K562 (cell line): ENCODE results near the gene CHPF2. TPM values are rescaled to one million over a fixed set of nuclear protein-coding genes. Genes with fewer than 3 reads are reported as not detected.

ENCODE experiments used
- CEBPB ChIP-seq: fragments of 450-650 bp; IDR thresholded peaks from 2 replicates; pipeline ENCODE4 v1.6.1; 2016; ENCODE audit warnings: missing genetic modification characterization, missing compliant biosample characterization
- EP300 ChIP-seq: IDR thresholded peaks from 2 replicates; pipeline ENCODE4 v1.6.1; 2012; ENCODE audit warnings: low read length, improper control_type of control experiment
- HDAC1 ChIP-seq, 2 experiments: fragments of 450-650 bp; IDR thresholded peaks; 2 replicates each; pipeline ENCODE4 v1.6.1; 2016 to 2017; ENCODE audit warnings: inconsistent platforms in 1 of 2, mild to moderate bottlenecking in 1 of 2, moderate library complexity in 1 of 2
- HNRNPLL ChIP-seq: fragments of 200-400 bp; formaldehyde crosslinking; IDR thresholded peaks from 2 replicates; pipeline ENCODE4 v1.6.1; 2017; ENCODE audit warnings: low read length, low read depth, mild to moderate bottlenecking; ENCODE audit not compliant: poor library complexity, severe bottlenecking
- KAT7 ChIP-seq: sonication (generic); formaldehyde crosslinking; IDR thresholded peaks from 2 replicates; pipeline ENCODE4 v1.8.0; 2022; ENCODE audit warnings: missing genetic modification reagents, mild to moderate bottlenecking, borderline replicate concordance
- LEF1 ChIP-seq: fragments of 450-650 bp; IDR thresholded peaks from 2 replicates; pipeline ENCODE4 v1.6.1; 2016; ENCODE audit warnings: mild to moderate bottlenecking
- MCM2 ChIP-seq: fragments of 450-650 bp; IDR thresholded peaks from 2 replicates; pipeline ENCODE4 v1.6.1; 2017; ENCODE audit warnings: low read depth, mild to moderate bottlenecking
- MTA2 ChIP-seq: fragments of 450-650 bp; IDR thresholded peaks from 2 replicates; pipeline ENCODE4 v1.6.1; 2016; ENCODE audit warnings: low read depth
- RBM22 ChIP-seq: fragments of 200-400 bp; formaldehyde crosslinking; IDR thresholded peaks from 2 replicates; pipeline ENCODE4 v1.6.1; 2018; ENCODE audit warnings: low read length, low read depth; ENCODE audit not compliant: poor library complexity, severe bottlenecking
- SIN3A ChIP-seq, 2 experiments: fragments of 150-350 bp in 1 of 2; IDR thresholded peaks; 2 replicates each; pipeline ENCODE4 v1.6.1; 2011 to 2016; ENCODE audit warnings: borderline replicate concordance in 2 of 2, low read depth in 2 of 2, low read length in 2 of 2, mild to moderate bottlenecking in 2 of 2, moderate library complexity in 2 of 2; ENCODE audit not compliant: control insufficient read depth in 1 of 2
- ZNF143 ChIP-seq: sonication (generic); formaldehyde crosslinking; IDR thresholded peaks from 2 replicates; pipeline ENCODE4 v1.9.0; 2022; ENCODE audit warnings: mild to moderate bottlenecking, missing genetic modification reagents
- ZNF263 ChIP-seq: sonication (generic); formaldehyde crosslinking; IDR thresholded peaks from 2 replicates; pipeline ENCODE4 v1.8.0; 2022; ENCODE audit warnings: mild to moderate bottlenecking, missing genetic modification reagents, borderline replicate concordance
- ZNF347 ChIP-seq: fragments of 450-650 bp; formaldehyde crosslinking; IDR thresholded peaks from 2 replicates; pipeline ENCODE4 v1.4.0; 2020; ENCODE audit warnings: low read depth, mild to moderate bottlenecking, moderate library complexity
- ZNF717 ChIP-seq: fragments of 250-450 bp; sonication (Bioruptor Pico); IDR thresholded peaks from 2 replicates; pipeline ENCODE4 v1.5.0; 2021
- polyA plus RNA-seq, 8 experiments: library from polyadenylated mRNA; depleted of rRNA in 4 of 8; stranded (reverse) in 5 of 8; unstranded in 3 of 8; fragments of >200 nt; fragmentation: Nextera tagmentation in 2 of 8; fragmentation: Illumina TruSeq in 1 of 8; extraction: Ambion mirVana in 2 of 8; extraction: Trizol in 1 of 8; gene quantifications; 2 replicates each; pipeline versions ENCODE4 v1.2.1 to v1.2.3, GENCODE V29; 2011 to 2014; ENCODE audit warnings: inconsistent platforms in 1 of 8, missing spikeins in 1 of 8
- total RNA-seq, 7 experiments: library from RNA; depleted of rRNA in 6 of 7; stranded (reverse); fragments of >200 nt in 6 of 7; fragmentation: Illumina TruSeq in 2 of 7; extraction: Trizol in 2 of 7; gene quantifications; 2 replicates each; pipeline versions ENCODE4 v1.2.1 to v1.2.3, GENCODE V29; 2011 to 2021; ENCODE audit warnings: low replicate concordance in 1 of 7
- TF ChIP-seq, protein P1 (sequence below): fragments of 450-650 bp; IDR thresholded peaks from 2 replicates; pipeline ENCODE4 v1.6.1; 2016; ENCODE audit warnings: low read depth, mild to moderate bottlenecking, moderate library complexity
- TF ChIP-seq, protein P2 (sequence below): fragments of 250-450 bp; sonication (Bioruptor Pico); IDR thresholded peaks from 2 replicates; pipeline ENCODE4 v1.4.0; 2020; ENCODE audit warnings: mild to moderate bottlenecking
- TF ChIP-seq, protein P3 (sequence below), 2 experiments: IDR thresholded peaks; 2 replicates each; pipeline ENCODE4 v1.6.1; 2011; ENCODE audit warnings: borderline replicate concordance in 1 of 2, control low read depth in 1 of 2, low read depth in 1 of 2, low read length in 1 of 2, mild to moderate bottlenecking in 1 of 2, mixed read lengths in 1 of 2, moderate library complexity in 1 of 2; ENCODE audit not compliant: insufficient read depth in 1 of 2, insufficient read length in 1 of 2, poor library complexity in 1 of 2, severe bottlenecking in 1 of 2; ENCODE audit errors: extremely low read depth in 1 of 2

Gene CHPF2
- total and polyA plus RNA-seq, 9 of the 15 experiments (the other 6 are each of a cell fraction or from before 2014, with no cell fraction given), result 0.08 to 32.8 (median 10.5) TPM

DNA sequence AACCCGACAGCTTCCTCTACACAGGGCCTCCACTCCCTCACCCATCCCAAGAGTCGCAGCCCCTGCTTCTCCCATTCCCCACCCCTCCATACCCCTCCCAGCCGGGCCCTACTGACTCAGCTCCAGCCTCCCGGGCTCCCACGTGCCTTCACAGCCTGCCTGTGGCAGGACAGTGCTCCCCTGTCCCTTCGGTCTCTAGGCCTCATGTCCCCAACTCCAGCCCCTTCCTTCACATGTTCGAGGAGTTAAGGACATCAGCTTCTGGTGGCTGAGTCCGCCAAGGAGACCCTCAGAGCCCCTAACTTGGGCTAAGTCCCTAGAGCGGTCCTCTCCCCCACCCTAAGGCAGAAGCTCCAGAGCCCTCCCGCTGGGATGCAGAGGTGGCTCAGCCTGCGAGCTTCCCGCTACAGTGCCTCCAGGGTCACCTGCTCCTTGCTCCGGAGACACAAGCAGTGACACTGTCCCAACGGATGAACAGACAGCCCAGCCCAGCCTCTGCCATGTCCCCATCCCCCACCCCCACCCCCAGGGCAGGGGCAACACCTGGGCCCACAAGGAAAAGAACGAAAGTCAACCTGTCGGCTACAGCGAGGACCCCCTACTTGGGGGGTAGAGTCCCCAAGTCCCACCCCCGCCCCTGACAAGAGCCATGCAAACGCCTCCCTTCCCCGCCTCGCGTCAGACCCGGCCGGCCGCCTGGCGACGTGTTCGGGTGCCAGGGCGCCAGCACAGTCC, 15.5 kb downstream of the CHPF2 start (continued):
- TF ChIP-seq, protein P1, sequence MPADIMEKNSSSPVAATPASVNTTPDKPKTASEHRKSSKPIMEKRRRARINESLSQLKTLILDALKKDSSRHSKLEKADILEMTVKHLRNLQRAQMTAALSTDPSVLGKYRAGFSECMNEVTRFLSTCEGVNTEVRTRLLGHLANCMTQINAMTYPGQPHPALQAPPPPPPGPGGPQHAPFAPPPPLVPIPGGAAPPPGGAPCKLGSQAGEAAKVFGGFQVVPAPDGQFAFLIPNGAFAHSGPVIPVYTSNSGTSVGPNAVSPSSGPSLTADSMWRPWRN, result no peak
- TF ChIP-seq MCM2 (no peak), RBM22 (peak; percentile 4), ZNF717 (CRISPR knock-in tag) (no peak), ZNF263 (CRISPR knock-in tag) (peak; percentile 76), HNRNPLL (no peak), MTA2 (no peak), LEF1 (no peak), EP300 (no peak), CEBPB (tag) (no peak), KAT7 (CRISPR knock-in tag) (0 out of 2 replicates have a peak, but pooled peaks have one; percentile 34), ZNF143 (CRISPR knock-in tag) (no peak), HDAC1 (IDR thresholded peaks at IDR 0.05) (no peak), ZNF347 (CRISPR knock-in tag) (no peak), SIN3A (IDR thresholded peaks at IDR 0.05; ENCODE audit: borderline replicate concordance in 2 of 2, control insufficient read depth in 1 of 2, low read depth in 2 of 2, low read length in 2 of 2) (no peak)
- TF ChIP-seq, protein P2, sequence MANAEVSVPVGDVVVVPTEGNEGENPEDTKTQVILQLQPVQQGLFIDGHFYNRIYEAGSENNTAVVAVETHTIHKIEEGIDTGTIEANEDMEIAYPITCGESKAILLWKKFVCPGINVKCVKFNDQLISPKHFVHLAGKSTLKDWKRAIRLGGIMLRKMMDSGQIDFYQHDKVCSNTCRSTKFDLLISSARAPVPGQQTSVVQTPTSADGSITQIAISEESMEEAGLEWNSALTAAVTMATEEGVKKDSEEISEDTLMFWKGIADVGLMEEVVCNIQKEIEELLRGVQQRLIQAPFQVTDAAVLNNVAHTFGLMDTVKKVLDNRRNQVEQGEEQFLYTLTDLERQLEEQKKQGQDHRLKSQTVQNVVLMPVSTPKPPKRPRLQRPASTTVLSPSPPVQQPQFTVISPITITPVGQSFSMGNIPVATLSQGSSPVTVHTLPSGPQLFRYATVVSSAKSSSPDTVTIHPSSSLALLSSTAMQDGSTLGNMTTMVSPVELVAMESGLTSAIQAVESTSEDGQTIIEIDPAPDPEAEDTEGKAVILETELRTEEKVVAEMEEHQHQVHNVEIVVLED (CRISPR knock-in tag), result no peak
- TF ChIP-seq, protein P3, sequence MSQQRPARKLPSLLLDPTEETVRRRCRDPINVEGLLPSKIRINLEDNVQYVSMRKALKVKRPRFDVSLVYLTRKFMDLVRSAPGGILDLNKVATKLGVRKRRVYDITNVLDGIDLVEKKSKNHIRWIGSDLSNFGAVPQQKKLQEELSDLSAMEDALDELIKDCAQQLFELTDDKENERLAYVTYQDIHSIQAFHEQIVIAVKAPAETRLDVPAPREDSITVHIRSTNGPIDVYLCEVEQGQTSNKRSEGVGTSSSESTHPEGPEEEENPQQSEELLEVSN (IDR thresholded peaks at IDR 0.05; ENCODE audit: borderline replicate concordance in 1 of 2, extremely low read depth in 1 of 2, insufficient read depth in 1 of 2, insufficient read length in 1 of 2, low read depth in 1 of 2, low read length in 1 of 2, poor library complexity in 1 of 2, severe bottlenecking in 1 of 2), result peak in 1 of 2 experiments; percentile 52
